Suppressor macrophage treated with lipopolysaccharide for 1 hour (primary cell): Measurements from ENCODE around the gene SLC12A4.
"Not testable (repeated sequence)": the region's sequence is repeated elsewhere in the genome, so short reads cannot be mapped to it uniquely, and the experiment has no call there.

Source experiments
- DNase-seq, 3 donors: peaks; one replicate each; pipeline ENCODE4 v3.0.0-alpha.2; 2020 to 2022

The SLC12A4 gene

GRCh38 chr16:67968400-67969253 lies at the start of gene SLC12A4:
TSS of gene SLC12A4 (minus strand) at chr16:67968637. CDS start at chr16:67968553, 84 bp downstream.
- peak; percentile 83 to 94 (median 85) for DNase-seq

GRCh38 chr16:68015681-68016080 lies 47.2 kb upstream of the SLC12A4 start, which contains the start of gene DPEP2NB:
TSS of gene DPEP2NB (minus strand) at chr16:68015911. CDS start at chr16:68015770, 141 bp downstream.
- DNase-seq, result no peak

GRCh38 chr16:68013440-68013839 lies 45.0 kb upstream of the SLC12A4 start:
- no peak for DNase-seq

- DNase-seq, result not testable (repeated sequence)
Measured at GRCh38 chr16:68009872-68010271, 41.4 kb upstream of the SLC12A4 start.

GRCh38 chr16:68009157-68009735 lies 40.8 kb upstream of the SLC12A4 start:
- DNase-seq, result no peak

GRCh38 chr16:68005786-68006286 lies 37.4 kb upstream of the SLC12A4 start:
- peak; percentile 84 to 87 (median 85) for DNase-seq

GRCh38 chr16:68005211-68005610 lies 36.8 kb upstream of the SLC12A4 start:
- DNase-seq, result no peak

GRCh38 chr16:68003031-68003430 lies 34.6 kb upstream of the SLC12A4 start:
- DNase-seq, result no peak

GRCh38 chr16:68000450-68000849 lies 32.0 kb upstream of the SLC12A4 start:
- DNase-seq, result no peak

- peak; percentile 55 to 60 (median 57) for DNase-seq
Measured at GRCh38 chr16:67999985-68000384, 31.5 kb upstream of the SLC12A4 start.

GRCh38 chr16:67998779-67999688 lies 30.6 kb upstream of the SLC12A4 start, which contains the start of gene DPEP2:
TSS of gene DPEP2 (minus strand) at chr16:67999484. CDS start at chr16:67993212, 6,272 bp downstream.
- DNase-seq, result peak; percentile 80 to 84 (median 84)

GRCh38 chr16:67998231-67998778 lies 29.9 kb upstream of the SLC12A4 start:
- not testable (repeated sequence) for DNase-seq

GRCh38 chr16:67996666-67997065 lies 28.2 kb upstream of the SLC12A4 start:
- DNase-seq, result no peak

GRCh38 chr16:67995423-67995822 lies 27.0 kb upstream of the SLC12A4 start:
- peak; percentile 55 to 65 (median 58) for DNase-seq

- not testable (repeated sequence) for DNase-seq
Measured at GRCh38 chr16:67994040-67994408, 25.6 kb upstream of the SLC12A4 start.

GRCh38 chr16:67993207-67994039 lies 25.0 kb upstream of the SLC12A4 start:
- DNase-seq, result peak; percentile 84 to 94 (median 89)

GRCh38 chr16:67992661-67993206 lies 24.3 kb upstream of the SLC12A4 start:
- DNase-seq, result no peak

GRCh38 chr16:67990018-67990386 lies 21.6 kb upstream of the SLC12A4 start:
- no peak for DNase-seq

- no peak for DNase-seq
Measured at GRCh38 chr16:67989322-67990017, 21.0 kb upstream of the SLC12A4 start.

- DNase-seq, result no peak
Measured at GRCh38 chr16:67988675-67989074, 20.2 kb upstream of the SLC12A4 start.
